IMR-90 (cell line): ENCODE results near the gene CTNNBIP1. TPM values are rescaled to one million over a fixed set of nuclear protein-coding genes. Genes with fewer than 3 reads are reported as not detected.

ENCODE experiments used
- ATAC-seq: fragments of 200-7000 bp; cut with Tn5 transposase; 2 replicates; pipeline ENCODE4 v1.9.1; 2020; ENCODE audit warnings: low read depth, mild to moderate bottlenecking, moderate library complexity
- BruUV-seq: library from RNA; stranded (reverse); fragments of 400-500 nt; replicated peaks from 2 replicates; lab custom pipeline; 2021; lab: Mats Ljungman, UMichigan
- CTCF ChIA-PET: fragments of 300-600 bp; formaldehyde crosslinking; extraction: SDS; loops from one replicate; lab custom pipeline; 2021; ENCODE audit warnings: antibody characterized with exemption; lab: Yijun Ruan, JAX
- POLR2A ChIA-PET: fragments of 300-600 bp; sonication (Branson Sonifier 250); formaldehyde crosslinking; loops from one replicate; lab custom pipeline; 2022; ENCODE audit warnings: antibody characterized with exemption; ENCODE audit not compliant: unreplicated experiment; lab: Charles Lee
- DNase-seq: peaks from one replicate; pipeline ENCODE4 v3.0.0; 2013
- H2AFZ ChIP-seq: replicated peaks from 2 replicates; pipeline ENCODE3; 2013; ENCODE audit warnings: low read length, mild to moderate bottlenecking; ENCODE audit not compliant: poor library complexity
- H2AK5ac ChIP-seq: 2 replicates; pipeline ENCODE4 v1.6.1; 2013; ENCODE audit warnings: low read depth, low read length, inconsistent platforms
- H2AK9ac ChIP-seq: replicated peaks from 2 replicates; pipeline ENCODE3; 2013; ENCODE audit warnings: mild to moderate bottlenecking, low read depth, low read length, moderate library complexity; ENCODE audit not compliant: poor library complexity
- H2BK120ac ChIP-seq: 2 replicates; pipeline ENCODE4 v1.6.1; 2013; ENCODE audit warnings: low read depth, low read length, inconsistent platforms
- H2BK15ac ChIP-seq: 3 replicates; pipeline ENCODE4 v1.6.1; 2013; ENCODE audit warnings: low read depth, low read length, inconsistent platforms
- H2BK20ac ChIP-seq: 2 replicates; pipeline ENCODE4 v1.6.1; 2013; ENCODE audit warnings: low read depth, mild to moderate bottlenecking, inconsistent platforms, low read length, moderate library complexity
- H2BK5ac ChIP-seq: 2 replicates; pipeline ENCODE4 v1.6.1; 2013; ENCODE audit warnings: mild to moderate bottlenecking, low read depth, low read length, inconsistent platforms; ENCODE audit not compliant: poor library complexity, severe bottlenecking
- H3K14ac ChIP-seq: replicated peaks from 2 replicates; pipeline ENCODE4 v1.6.1; 2013; ENCODE audit warnings: low read depth, low read length, inconsistent platforms
- H3K18ac ChIP-seq: 2 replicates; pipeline ENCODE4 v1.6.1; 2013; ENCODE audit warnings: low read depth, low read length, control low read depth
- H3K23ac ChIP-seq: 2 replicates; pipeline ENCODE4 v1.6.1; 2013; ENCODE audit warnings: low read depth, low read length, inconsistent platforms
- H3K27ac ChIP-seq: 2 replicates; pipeline ENCODE4 v1.5.1; 2013; ENCODE audit warnings: mild to moderate bottlenecking, control low read depth, low read length; ENCODE audit not compliant: insufficient read depth
- H3K27me3 ChIP-seq: 2 replicates; pipeline ENCODE4 v1.6.1; 2013; ENCODE audit warnings: low read length; ENCODE audit not compliant: control insufficient read depth, insufficient read depth
- H3K36me3 ChIP-seq: 2 replicates; pipeline ENCODE4 v1.6.1; 2013; ENCODE audit warnings: low read length, mixed read lengths; ENCODE audit not compliant: control insufficient read depth, insufficient read depth
- H3K4ac ChIP-seq: 2 replicates; pipeline ENCODE4 v1.6.1; 2013; ENCODE audit warnings: low read depth, low read length, inconsistent platforms
- H3K4me1 ChIP-seq: 2 replicates; pipeline ENCODE4 v1.6.1; 2013; ENCODE audit warnings: low read length, mixed read lengths; ENCODE audit not compliant: control insufficient read depth, insufficient read depth
- H3K4me2 ChIP-seq: 2 replicates; pipeline ENCODE4 v1.6.1; 2013; ENCODE audit warnings: low read depth, mild to moderate bottlenecking, control low read depth, low read length, moderate library complexity
- H3K4me3 ChIP-seq: 2 replicates; pipeline ENCODE4 v1.5.1; 2013; ENCODE audit warnings: low read depth, mild to moderate bottlenecking, control low read depth, low read length, moderate library complexity; ENCODE audit not compliant: insufficient read depth
- H3K56ac ChIP-seq: 2 replicates; pipeline ENCODE4 v1.6.1; 2013; ENCODE audit warnings: low read length, inconsistent platforms; ENCODE audit not compliant: insufficient read depth; ENCODE audit errors: extremely low read depth
- H3K79me1 ChIP-seq, 2 experiments: 2 replicates each; pipeline ENCODE4 v1.6.1; 2013; ENCODE audit warnings: low read length in 2 of 2, inconsistent platforms in 1 of 2, low read depth in 1 of 2
- H3K9ac ChIP-seq: 2 replicates; pipeline ENCODE4 v1.6.1; 2013; ENCODE audit warnings: low read depth, low read length, control low read depth
- H3K9me1 ChIP-seq: 2 replicates; pipeline ENCODE4 v1.6.1; 2013; ENCODE audit warnings: low read length, inconsistent platforms; ENCODE audit not compliant: insufficient read depth
- H3K9me3 ChIP-seq: 2 replicates; pipeline ENCODE4 v1.6.1; 2013; ENCODE audit warnings: low read length; ENCODE audit not compliant: control insufficient read depth, insufficient read depth
- H4K20me1 ChIP-seq: 2 replicates; pipeline ENCODE4 v1.6.1; 2013; ENCODE audit warnings: low read length, inconsistent platforms; ENCODE audit not compliant: insufficient read depth
- H4K5ac ChIP-seq: 2 replicates; pipeline ENCODE4 v1.6.1; 2013; ENCODE audit warnings: mild to moderate bottlenecking, low read depth, low read length, control low read depth
- H4K8ac ChIP-seq, 2 experiments: 2 replicates each; pipeline ENCODE4 v1.6.1; 2013; ENCODE audit warnings: low read depth in 2 of 2, low read length in 2 of 2, control low read depth in 1 of 2, inconsistent platforms in 1 of 2
- H4K91ac ChIP-seq: 2 replicates; pipeline ENCODE4 v1.6.1; 2013; ENCODE audit warnings: low read depth, low read length, inconsistent platforms; ENCODE audit not compliant: insufficient read depth
- BHLHE40 ChIP-seq: fragments of 150-350 bp; IDR thresholded peaks from 2 replicates; pipeline ENCODE4 v1.6.1; 2016; ENCODE audit warnings: mild to moderate bottlenecking, low read depth, low read length
- CEBPB ChIP-seq: IDR thresholded peaks from 2 replicates; pipeline ENCODE4 v1.6.1; 2012; ENCODE audit warnings: low read depth, low read length, improper control_type of control experiment
- CHD1 ChIP-seq: IDR thresholded peaks from 2 replicates; pipeline ENCODE4 v1.6.1; 2012; ENCODE audit warnings: low read depth, low read length, improper control_type of control experiment
- CTCF ChIP-seq: conservative IDR thresholded peaks from 2 replicates; pipeline ENCODE4 v1.5.1; 2012; ENCODE audit warnings: mild to moderate bottlenecking, low read depth, low read length, improper control_type of control experiment
- ELK1 ChIP-seq: fragments of 150-350 bp; IDR thresholded peaks from 2 replicates; pipeline ENCODE4 v1.6.1; 2016; ENCODE audit warnings: low read depth, mild to moderate bottlenecking, low read length, moderate library complexity, borderline replicate concordance
- FOS ChIP-seq: fragments of 150-350 bp; IDR thresholded peaks from 2 replicates; pipeline ENCODE4 v1.6.1; 2016; ENCODE audit warnings: low read depth, low read length
- MAFK ChIP-seq: IDR thresholded peaks from 2 replicates; pipeline ENCODE4 v1.6.1; 2012; ENCODE audit warnings: low read depth, low read length, improper control_type of control experiment
- MAZ ChIP-seq: IDR thresholded peaks from 2 replicates; pipeline ENCODE4 v1.6.1; 2012; ENCODE audit warnings: low read depth, mild to moderate bottlenecking, low read length, improper control_type of control experiment, moderate library complexity, borderline replicate concordance
- MXI1 ChIP-seq: IDR thresholded peaks from 2 replicates; pipeline ENCODE4 v1.6.1; 2012; ENCODE audit warnings: low read depth, mild to moderate bottlenecking, low read length, moderate library complexity, borderline replicate concordance
- NFE2L2 ChIP-seq: fragments of 150-350 bp; IDR thresholded peaks from 2 replicates; pipeline ENCODE4 v1.6.1; 2016; ENCODE audit warnings: low read depth, mild to moderate bottlenecking, low read length
- POLR2A ChIP-seq: IDR thresholded peaks from 2 replicates; pipeline ENCODE4 v1.6.1; 2012; ENCODE audit warnings: mild to moderate bottlenecking, low read depth, low read length
- RAD21 ChIP-seq: IDR thresholded peaks from 2 replicates; pipeline ENCODE4 v1.6.1; 2012; ENCODE audit warnings: low read length, improper control_type of control experiment
- RCOR1 ChIP-seq: IDR thresholded peaks from 2 replicates; pipeline ENCODE4 v1.6.1; 2012; ENCODE audit warnings: mild to moderate bottlenecking, low read length, improper control_type of control experiment; ENCODE audit not compliant: insufficient replicate concordance
- RFX5 ChIP-seq: IDR thresholded peaks from 2 replicates; pipeline ENCODE4 v1.8.0; 2012; ENCODE audit warnings: low read depth, mild to moderate bottlenecking, low read length, moderate library complexity
- SMC3 ChIP-seq: fragments of 150-350 bp; IDR thresholded peaks from 2 replicates; pipeline ENCODE4 v1.6.1; 2016; ENCODE audit warnings: low read depth, mild to moderate bottlenecking, antibody characterized with exemption, low read length, moderate library complexity
- USF2 ChIP-seq: fragments of 150-350 bp; IDR thresholded peaks from 2 replicates; pipeline ENCODE4 v1.6.1; 2017; ENCODE audit warnings: mild to moderate bottlenecking, antibody characterized with exemption, low read length, low read depth
- WGBS, 2 experiments: methylation state at CpG; one replicate each; pipeline versions ENCODE4 v1.1.5 to v1.1.7; 2013; ENCODE audit warnings: missing lambda C conversion rate in 2 of 2; ENCODE audit not compliant: insufficient read length in 1 of 2; ENCODE audit errors: extremely low coverage in 2 of 2; 5-methylcytosine and 5-hydroxymethylcytosine counted together
- dilution Hi-C: fragments of 300-500 bp; cut with HindIII; formaldehyde crosslinking; loops from one replicate; pipeline ENCODE4 v1.14.3; 2018; ENCODE audit warnings: low sequenced_read_pairs; ENCODE audit not compliant: unreplicated experiment
- in situ Hi-C: fragments of 300-500 bp; cut with MboI; formaldehyde crosslinking; loops from 3 replicates; pipeline ENCODE4 v1.14.3; 2019; ENCODE audit warnings: low sequenced_read_pairs, inconsistent platforms, mixed read lengths
- intact Hi-C: fragments of 100-400 bp; cut with micrococcal nuclease; formaldehyde crosslinking; loops from 2 replicates; pipeline ENCODE4 v1.10.0; 2022
- polyA plus RNA-seq, 3 experiments: library from polyadenylated mRNA; depleted of rRNA; stranded (reverse); fragments of >200 nt; gene quantifications; 2 replicates each; pipeline ENCODE4 v1.2.3, GENCODE V29; 2012; ENCODE audit warnings: low replicate concordance in 1 of 3
- total RNA-seq: library from RNA; depleted of rRNA; stranded (reverse); fragments of >200 nt; gene quantifications from 2 replicates; pipeline ENCODE4 v1.2.3, GENCODE V29; 2012

The CTNNBIP1 gene
- total and polyA plus RNA-seq, 2 of the 4 experiments (the other 2 are of a cell fraction) = 24.7 to 28.5 TPM

- Histone ChIP-seq H2AK9ac (no peak overlapping the region), H3K27ac (no peak overlapping the region), H3K79me1 (peaks cover 0 to 24% of the 10 kb centered on the region in 2 experiments; a peak in 2 of 4 replicates), H2AK5ac (no peak overlapping the region), H2BK120ac (no peak overlapping the region), H3K14ac (no peak overlapping the region), H3K4me1 (peaks cover 11% of the 10 kb centered on the region), H3K4me3 (no peak overlapping the region), H4K5ac (no peak overlapping the region), H3K4me2 (no peak overlapping the region), H3K36me3 (no peaks in the 10 kb centered on the region), H2BK15ac (no peak overlapping the region), H2BK20ac (no peak overlapping the region), H3K9ac (no peak overlapping the region), H3K23ac (no peak overlapping the region), H3K27me3 (no peaks in the 10 kb centered on the region), H4K91ac (no peak overlapping the region), H3K18ac (no peak overlapping the region), H3K9me1 (peaks cover 22% of the 10 kb centered on the region), H2BK5ac (no peak overlapping the region), H3K56ac (no peak overlapping the region), H2AFZ (no peak overlapping the region), H4K8ac (no peak overlapping the region), H3K4ac (no peak overlapping the region), H4K20me1 (peaks cover 3% of the 10 kb centered on the region; the same call in 1 of the 2 replicates), H3K9me3 (no peaks in the 10 kb centered on the region)
- whole genome bisulfite sequencing, 2 experiments = 100% methylated on average over 4 of the region's 9 CpGs; no CpG with 5 or more reads in 1 of the 2 experiments
- DNase-seq (no peak), ATAC-seq (no peak)
- in situ Hi-C loops (no loop called here), dilution Hi-C loops (no loop called here), intact Hi-C loops (no loop called here)
- ChIA-PET CTCF (interaction anchor here (0.8 kb wide), 1 partner anchor 16 kb away, joined by 3 read pairs; no protein-coding TSS in a partner anchor), POLR2A (no interaction called here)
- TF ChIP-seq MAFK = no peak
- no peak for TF ChIP-seq RFX5
- TF ChIP-seq USF2 = no peak
- no peak for TF ChIP-seq NFE2L2
- no peak for TF ChIP-seq FOS
- no peak for TF ChIP-seq ELK1
- no peak for TF ChIP-seq POLR2A
- no peak for TF ChIP-seq BHLHE40
- no peak for TF ChIP-seq MXI1
- no peak for TF ChIP-seq SMC3
- TF ChIP-seq CEBPB = no peak
- no peak for TF ChIP-seq RCOR1
- no peak for TF ChIP-seq RAD21
- TF ChIP-seq MAZ = no peak
- no peak for TF ChIP-seq CHD1
- no peak for TF ChIP-seq CTCF
- no TSS peak for BruUV-seq
Measured at GRCh38 chr1:9878404-9878803, 31.7 kb downstream of the CTNNBIP1 start.
